Neural cell (in vitro differentiated cells): Measurements from ENCODE around the gene AATK.

ENCODE experiments used
- EZH2 ChIP-seq: fragments of 200-600, 300-800 bp; shearing (Covaris generic), sonication (generic); IDR thresholded peaks from 2 replicates; pipeline ENCODE4 v1.6.1; 2014; ENCODE audit warnings: antibody characterized with exemption, low read length, borderline replicate concordance, mild to moderate bottlenecking; ENCODE audit not compliant: insufficient read depth, poor library complexity, severe bottlenecking
- POLR2AphosphoS5 ChIP-seq: IDR thresholded peaks from 2 replicates; pipeline ENCODE4 v1.6.1; 2012
- RAD21 ChIP-seq: fragments of 450-650 bp; conservative IDR thresholded peaks from 2 replicates; pipeline ENCODE4 v1.6.1; 2014; ENCODE audit warnings: antibody characterized with exemption, mild to moderate bottlenecking, moderate library complexity
- TAF1 ChIP-seq: IDR thresholded peaks from 2 replicates; pipeline ENCODE4 v1.6.1; 2012; ENCODE audit warnings: low read depth
- TF ChIP-seq, protein P1 (sequence below): fragments of 450-650 bp; IDR thresholded peaks from 2 replicates; pipeline ENCODE4 v1.5.1; 2014; ENCODE audit warnings: antibody characterized with exemption, mild to moderate bottlenecking, moderate library complexity; ENCODE audit not compliant: poor library complexity, severe bottlenecking

DNA sequence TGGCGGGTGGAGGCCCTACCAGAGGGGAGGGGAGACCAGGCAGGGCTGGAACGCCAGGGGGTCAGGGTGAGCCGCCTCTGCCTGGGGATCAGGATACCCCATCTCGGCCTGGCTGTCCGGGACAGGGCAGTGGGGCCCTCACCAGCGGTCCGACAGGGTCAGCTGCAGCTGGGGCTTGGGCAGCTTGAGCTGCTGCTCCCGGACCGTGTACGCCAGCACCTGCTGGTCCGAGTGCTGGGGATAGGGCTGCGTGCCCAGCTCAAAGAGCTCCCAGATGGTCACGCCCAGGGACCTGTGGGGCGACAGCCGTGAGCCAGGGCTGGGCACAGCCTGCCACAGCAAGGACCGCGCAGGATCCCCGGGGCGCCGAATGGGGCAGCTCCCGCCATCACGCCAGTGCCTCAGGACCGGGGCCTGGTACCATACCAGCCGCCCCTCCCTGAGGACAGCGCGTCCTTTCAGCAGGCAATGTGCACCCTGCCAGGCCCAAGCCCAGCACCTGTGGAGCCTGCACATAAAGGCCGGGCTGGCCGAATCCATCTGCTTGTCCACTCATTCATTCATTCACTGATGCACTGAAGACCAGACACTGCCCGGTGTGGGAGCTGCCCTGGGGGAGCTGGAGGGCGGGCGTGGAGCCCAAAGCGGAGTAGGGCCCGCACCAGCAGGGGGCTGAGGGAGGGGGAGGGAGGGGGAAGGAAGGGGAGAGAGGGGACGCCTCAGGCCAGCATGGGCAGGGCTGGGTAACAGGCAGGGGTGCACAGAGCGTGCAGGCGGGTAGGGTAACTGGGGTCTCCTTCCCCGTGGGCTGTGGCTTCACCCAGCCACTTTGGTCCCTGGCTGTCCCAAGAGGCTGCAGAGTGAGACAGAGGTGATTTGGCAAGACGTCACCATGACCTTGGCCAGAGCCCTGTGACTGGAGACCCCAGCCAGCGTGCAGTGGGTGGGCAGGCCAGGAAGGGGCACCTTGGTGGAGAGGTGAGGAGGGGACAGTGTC lies 42.7 kb downstream of the AATK start:
- TF ChIP-seq RAD21 (no peak), EZH2 (no peak), TAF1 (no peak), POLR2AphosphoS5 (no peak)
- TF ChIP-seq, protein P1, sequence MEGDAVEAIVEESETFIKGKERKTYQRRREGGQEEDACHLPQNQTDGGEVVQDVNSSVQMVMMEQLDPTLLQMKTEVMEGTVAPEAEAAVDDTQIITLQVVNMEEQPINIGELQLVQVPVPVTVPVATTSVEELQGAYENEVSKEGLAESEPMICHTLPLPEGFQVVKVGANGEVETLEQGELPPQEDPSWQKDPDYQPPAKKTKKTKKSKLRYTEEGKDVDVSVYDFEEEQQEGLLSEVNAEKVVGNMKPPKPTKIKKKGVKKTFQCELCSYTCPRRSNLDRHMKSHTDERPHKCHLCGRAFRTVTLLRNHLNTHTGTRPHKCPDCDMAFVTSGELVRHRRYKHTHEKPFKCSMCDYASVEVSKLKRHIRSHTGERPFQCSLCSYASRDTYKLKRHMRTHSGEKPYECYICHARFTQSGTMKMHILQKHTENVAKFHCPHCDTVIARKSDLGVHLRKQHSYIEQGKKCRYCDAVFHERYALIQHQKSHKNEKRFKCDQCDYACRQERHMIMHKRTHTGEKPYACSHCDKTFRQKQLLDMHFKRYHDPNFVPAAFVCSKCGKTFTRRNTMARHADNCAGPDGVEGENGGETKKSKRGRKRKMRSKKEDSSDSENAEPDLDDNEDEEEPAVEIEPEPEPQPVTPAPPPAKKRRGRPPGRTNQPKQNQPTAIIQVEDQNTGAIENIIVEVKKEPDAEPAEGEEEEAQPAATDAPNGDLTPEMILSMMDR: no peak
